Epithelial cell of proximal tubule (primary cell): ENCODE measurements around the gene RNASE8. TPM values are rescaled to one million over a fixed set of nuclear protein-coding genes. Genes with fewer than 3 reads are reported as not detected.

Experiments
- DNase-seq: peaks from one replicate; pipeline ENCODE4 v3.0.0-alpha.2; 2011; ENCODE audit warnings: low read depth
- H3K4me3 ChIP-seq: 2 replicates; pipeline ENCODE4 v1.5.1; 2011; ENCODE audit warnings: low read depth, mild to moderate bottlenecking, low read length
- CTCF ChIP-seq: conservative IDR thresholded peaks from 2 replicates; pipeline ENCODE4 v1.5.1; 2012; ENCODE audit warnings: low read depth, mild to moderate bottlenecking, low read length
- total RNA-seq: library from RNA; depleted of rRNA; stranded (reverse); fragments of >200 nt; gene quantifications from 2 replicates; pipeline ENCODE4 v1.2.3, GENCODE V29; 2015

RNASE8 gene
- total RNA-seq, 1 donor from 2014 or later = not detected

GRCh38 chr14:21075719-21076437 lies 18.3 kb downstream of the RNASE8 start:
- TF ChIP-seq CTCF = no peak
- H3K4me3 ChIP-seq = no peak overlapping the region
- DNase-seq = no peak

- H3K4me3 ChIP-seq = no peak overlapping the region
- no peak for TF ChIP-seq CTCF
- DNase-seq = no peak
These were observed 20.1 kb downstream of the RNASE8 start for GRCh38 chr14:21077672-21078071.

- H3K4me3 ChIP-seq = no peak overlapping the region
- no peak for DNase-seq
- no peak for TF ChIP-seq CTCF
These were observed 20.7 kb downstream of the RNASE8 start for GRCh38 chr14:21078287-21078686.

GRCh38 chr14:21078726-21079125 lies 21.1 kb downstream of the RNASE8 start:
- no peak overlapping the region for H3K4me3 ChIP-seq
- no peak for TF ChIP-seq CTCF
- DNase-seq = no peak

GRCh38 chr14:21081521-21082142 lies 24.0 kb downstream of the RNASE8 start:
- TF ChIP-seq CTCF = no peak
- no peak overlapping the region for H3K4me3 ChIP-seq
- DNase-seq = no peak

GRCh38 chr14:21083565-21084325 lies 26.1 kb downstream of the RNASE8 start:
- no peak overlapping the region for H3K4me3 ChIP-seq
- no peak for DNase-seq
- no peak for TF ChIP-seq CTCF
